Neutrophil (primary cell): Measurements from ENCODE around the gene USP26.

Source experiments
- H3K27ac ChIP-seq: fragments of 200-600 bp; sonication (generic); 2 replicates; pipeline ENCODE4 v1.5.1; 2016; ENCODE audit warnings: mild to moderate bottlenecking, moderate library complexity
- H3K27me3 ChIP-seq: fragments of 200-600 bp; sonication (generic); 2 replicates; pipeline ENCODE4 v1.6.0; 2016; ENCODE audit warnings: mild to moderate bottlenecking
- H3K36me3 ChIP-seq: fragments of 200-600 bp; sonication (generic); 2 replicates; pipeline ENCODE4 v1.5.1; 2017
- H3K4me1 ChIP-seq, 2 experiments: fragments of 200-600 bp in 1 of 2; sonication (generic) in 1 of 2; 1 replicate in 1 of 2; 2 replicates in 1 of 2; pipeline versions ENCODE4 v1.5.1 to v1.6.1; 2013 to 2016; ENCODE audit warnings: low read depth in 1 of 2, low read length in 1 of 2, mild to moderate bottlenecking in 1 of 2, moderate library complexity in 1 of 2; ENCODE audit not compliant: control insufficient read depth in 1 of 2, insufficient read depth in 1 of 2
- H3K4me3 ChIP-seq, 2 experiments: fragments of 200-600 bp in 1 of 2; sonication (generic) in 1 of 2; 1 replicate in 1 of 2; 2 replicates in 1 of 2; pipeline ENCODE4 v1.5.1; 2013 to 2016; ENCODE audit warnings: low read depth in 1 of 2, low read length in 1 of 2, mild to moderate bottlenecking in 1 of 2, moderate library complexity in 1 of 2
- H3K9me3 ChIP-seq: fragments of 200-600 bp; sonication (generic); 2 replicates; pipeline ENCODE4 v1.5.1; 2016
- TF ChIP-seq, protein P1 (sequence below): fragments of 200-600 bp; sonication (generic); IDR thresholded peaks from 2 replicates; pipeline ENCODE4 v1.5.1; 2016; ENCODE audit warnings: antibody characterized with exemption

The USP26 gene

DNA sequence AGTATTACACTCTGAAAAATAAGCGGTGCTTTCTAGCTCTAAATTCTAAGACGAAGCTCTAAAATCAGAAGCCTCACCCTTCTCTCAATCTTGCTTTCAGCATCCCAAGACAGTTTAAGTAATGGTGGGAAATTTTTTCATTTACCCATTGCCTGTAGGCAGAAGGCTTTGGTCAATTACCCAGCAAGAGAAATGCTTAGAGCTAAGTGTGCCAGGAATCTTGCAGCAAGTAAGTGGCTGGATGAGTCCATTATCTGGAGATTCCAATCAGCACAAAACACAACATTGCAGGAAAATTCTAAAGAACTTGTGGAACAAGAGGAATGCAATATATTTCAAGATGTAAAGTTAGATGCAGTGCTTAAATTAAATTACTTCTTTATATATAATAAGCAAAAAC, 28.4 kb downstream of the USP26 start:
- no peaks in the 10 kb centered on the region for H3K36me3 ChIP-seq
- H3K4me3 ChIP-seq, result no peak overlapping the region
- no peaks in the 10 kb centered on the region for H3K4me1 ChIP-seq
- no peak overlapping the region for H3K27ac ChIP-seq
- H3K27me3 ChIP-seq, result no peaks in the 10 kb centered on the region
- H3K9me3 ChIP-seq, result no peaks in the 10 kb centered on the region
- TF ChIP-seq, protein P1, sequence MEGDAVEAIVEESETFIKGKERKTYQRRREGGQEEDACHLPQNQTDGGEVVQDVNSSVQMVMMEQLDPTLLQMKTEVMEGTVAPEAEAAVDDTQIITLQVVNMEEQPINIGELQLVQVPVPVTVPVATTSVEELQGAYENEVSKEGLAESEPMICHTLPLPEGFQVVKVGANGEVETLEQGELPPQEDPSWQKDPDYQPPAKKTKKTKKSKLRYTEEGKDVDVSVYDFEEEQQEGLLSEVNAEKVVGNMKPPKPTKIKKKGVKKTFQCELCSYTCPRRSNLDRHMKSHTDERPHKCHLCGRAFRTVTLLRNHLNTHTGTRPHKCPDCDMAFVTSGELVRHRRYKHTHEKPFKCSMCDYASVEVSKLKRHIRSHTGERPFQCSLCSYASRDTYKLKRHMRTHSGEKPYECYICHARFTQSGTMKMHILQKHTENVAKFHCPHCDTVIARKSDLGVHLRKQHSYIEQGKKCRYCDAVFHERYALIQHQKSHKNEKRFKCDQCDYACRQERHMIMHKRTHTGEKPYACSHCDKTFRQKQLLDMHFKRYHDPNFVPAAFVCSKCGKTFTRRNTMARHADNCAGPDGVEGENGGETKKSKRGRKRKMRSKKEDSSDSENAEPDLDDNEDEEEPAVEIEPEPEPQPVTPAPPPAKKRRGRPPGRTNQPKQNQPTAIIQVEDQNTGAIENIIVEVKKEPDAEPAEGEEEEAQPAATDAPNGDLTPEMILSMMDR, result no peak

DNA sequence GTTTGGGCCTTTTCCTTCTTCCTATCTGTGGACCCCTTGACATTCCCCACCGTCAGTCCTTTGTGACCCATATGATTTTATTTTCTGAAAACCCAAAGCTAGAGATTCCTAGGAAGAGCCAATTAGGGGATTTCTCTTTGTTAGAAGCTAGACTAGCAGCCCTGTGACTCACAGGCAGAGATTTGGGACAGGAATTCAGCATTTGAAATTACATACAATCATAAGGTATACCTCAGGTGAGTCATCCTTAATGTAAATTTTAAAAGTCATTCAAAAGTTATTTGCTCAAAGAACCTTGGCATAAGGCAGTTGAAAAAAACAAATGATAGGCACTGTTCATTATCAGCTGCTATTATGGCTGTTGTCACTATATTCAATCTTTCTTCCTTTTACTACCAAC, 40.6 kb downstream of the USP26 start:
- H3K9me3 ChIP-seq, result no peaks in the 10 kb centered on the region
- no peak overlapping the region for H3K27ac ChIP-seq
- no peaks in the 10 kb centered on the region for H3K4me1 ChIP-seq
- H3K27me3 ChIP-seq, result no peaks in the 10 kb centered on the region
- no peaks in the 10 kb centered on the region for H3K36me3 ChIP-seq
- TF ChIP-seq, protein P1, result no peak
- no peak overlapping the region for H3K4me3 ChIP-seq

DNA sequence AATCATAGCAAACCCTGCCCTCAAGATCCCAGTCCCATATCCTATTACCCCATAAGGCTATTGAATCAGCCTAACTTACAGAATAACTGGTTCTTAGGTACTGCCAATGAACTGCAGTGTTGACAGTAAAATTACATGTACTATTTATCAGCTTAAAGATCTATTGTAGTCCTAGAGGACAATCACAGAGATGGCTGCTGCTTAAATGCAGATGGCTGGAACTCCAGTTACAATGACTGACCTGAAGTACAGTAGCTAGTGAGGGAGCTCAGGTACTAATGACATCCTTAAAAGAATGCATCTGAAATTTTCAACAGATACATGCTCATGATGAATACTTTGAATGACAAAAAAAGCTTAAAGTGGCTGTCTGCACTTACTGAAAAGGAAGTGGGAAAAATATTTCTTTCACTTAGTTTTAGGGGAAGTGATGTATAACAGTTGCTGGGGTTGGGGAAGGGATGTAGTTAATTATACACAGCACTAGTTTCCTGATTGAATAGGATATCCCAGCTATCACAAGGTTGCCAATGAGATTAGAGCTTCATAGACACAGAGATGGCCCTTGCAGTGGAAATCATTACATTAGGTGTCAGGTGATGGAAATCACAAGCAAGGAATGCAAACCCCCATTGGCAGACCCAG, 42.0 kb downstream of the USP26 start:
- TF ChIP-seq, protein P1, result no peak
- Histone ChIP-seq H3K36me3 (no peaks in the 10 kb centered on the region), H3K4me1 (no peaks in the 10 kb centered on the region), H3K9me3 (no peaks in the 10 kb centered on the region), H3K27ac (no peak overlapping the region), H3K27me3 (no peaks in the 10 kb centered on the region), H3K4me3 (no peak overlapping the region)

DNA sequence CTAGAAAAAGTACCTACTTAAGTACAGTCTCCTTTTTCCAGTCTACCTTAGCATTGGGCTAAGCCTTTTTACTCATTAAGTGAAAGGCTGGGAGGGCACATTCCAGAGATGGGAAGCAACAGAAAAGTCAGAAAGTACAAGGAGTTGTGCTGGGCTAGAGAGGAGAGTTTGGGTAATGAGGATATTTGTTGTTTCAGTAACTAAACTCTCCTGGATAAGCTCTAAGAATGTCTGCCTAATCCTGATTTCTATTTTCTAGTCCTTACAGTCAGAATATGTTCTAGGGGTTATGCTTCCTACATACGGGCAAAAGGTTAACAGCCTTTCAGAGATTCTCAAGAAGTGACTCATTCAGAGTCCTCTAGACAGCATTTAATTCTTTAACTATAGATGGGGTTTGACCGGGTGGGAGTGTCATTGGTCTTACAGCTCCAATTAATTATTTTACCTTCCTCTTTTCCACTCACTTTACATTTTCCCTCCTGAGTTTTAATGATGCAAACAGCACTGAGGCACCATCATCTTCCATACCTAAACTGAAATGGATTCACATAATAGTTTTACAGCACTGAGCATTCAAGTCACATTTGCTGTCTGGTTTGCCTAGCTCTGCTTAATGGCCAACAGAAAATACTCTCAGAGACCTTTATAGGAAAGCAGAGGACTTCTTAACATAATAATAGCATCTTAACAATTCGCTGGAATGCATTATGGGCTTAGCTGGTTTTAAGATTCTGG, 42.9 kb downstream of the USP26 start:
- Histone ChIP-seq H3K36me3 (no peaks in the 10 kb centered on the region), H3K4me1 (no peaks in the 10 kb centered on the region), H3K9me3 (no peaks in the 10 kb centered on the region), H3K27ac (no peak overlapping the region), H3K27me3 (no peaks in the 10 kb centered on the region), H3K4me3 (no peak overlapping the region)
- TF ChIP-seq, protein P1, result no peak

DNA sequence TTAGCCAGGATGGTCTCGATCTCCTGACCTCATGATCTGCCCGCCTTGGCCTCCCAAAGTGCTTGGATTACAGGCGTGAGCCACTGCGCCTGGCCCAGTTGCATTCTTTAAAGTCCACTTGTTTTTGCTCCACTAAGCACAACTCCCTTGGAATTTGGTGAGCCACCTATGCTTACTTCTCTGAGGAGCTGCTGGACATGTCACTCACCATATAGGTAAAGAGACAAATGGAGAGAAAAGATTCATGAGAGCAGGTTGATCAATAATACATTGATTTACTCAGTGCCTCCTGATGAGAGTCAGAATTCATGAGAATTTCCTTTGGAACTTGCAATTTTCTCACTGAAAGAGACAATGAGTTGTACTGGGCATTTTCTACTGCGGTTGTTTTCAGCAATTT, 48.2 kb downstream of the USP26 start:
- H3K27ac ChIP-seq, result no peak overlapping the region
- H3K4me3 ChIP-seq, result no peak overlapping the region
- H3K36me3 ChIP-seq, result no peaks in the 10 kb centered on the region
- no peaks in the 10 kb centered on the region for H3K9me3 ChIP-seq
- no peaks in the 10 kb centered on the region for H3K4me1 ChIP-seq
- TF ChIP-seq, protein P1, result no peak
- H3K27me3 ChIP-seq, result no peaks in the 10 kb centered on the region
